B cell (primary cell): ENCODE measurements around the gene DDX39B. TPM values are rescaled to one million over a fixed set of nuclear protein-coding genes. Genes with fewer than 3 reads are reported as not detected.

Experiments
- ATAC-seq: fragments of 200-7000 bp; cut with Tn5 transposase; one replicate; pipeline ENCODE4 v1.10.0; 2021; ENCODE audit warnings: low read depth, mild to moderate bottlenecking, moderate number of reproducible peaks, moderate library complexity
- CTCF ChIA-PET: fragments of 350-600 bp; sonication (Branson Sonifier 250); formaldehyde crosslinking; loops from one replicate; lab custom pipeline; 2021; ENCODE audit warnings: antibody characterized with exemption, inconsistent platforms; lab: Charles Lee
- POLR2A ChIA-PET: fragments of 350-600 bp; sonication (Branson Sonifier 250); formaldehyde crosslinking; loops from one replicate; lab custom pipeline; 2021; ENCODE audit warnings: antibody characterized with exemption; lab: Charles Lee
- DNase-seq: peaks from one replicate; pipeline ENCODE4 v3.0.0; 2013
- H2AFZ ChIP-seq: 2 replicates; pipeline ENCODE4 v1.6.1; 2012; ENCODE audit warnings: mild to moderate bottlenecking, low read depth, low read length; ENCODE audit not compliant: insufficient read depth, poor library complexity, severe bottlenecking
- H3K27ac ChIP-seq, 2 donors: 1 replicate in 1 of 2; 2 replicates in 1 of 2; pipeline ENCODE4 v1.5.1; 2012 to 2013; ENCODE audit warnings: low read length in 2 of 2, mild to moderate bottlenecking in 2 of 2, moderate library complexity in 1 of 2
- H3K27me3 ChIP-seq, 4 experiments: fragments of 200-600 bp in 1 of 4; sonication (generic) in 1 of 4; replicated peaks in 1 of 4; 1 replicate in 2 of 4; 2 replicates in 2 of 4; pipeline versions ENCODE4 v1.6.1 to v1.7.0; 2013 to 2016; ENCODE audit warnings: low read length in 3 of 4, mild to moderate bottlenecking in 2 of 4, mixed read lengths in 1 of 4, moderate library complexity in 1 of 4; ENCODE audit not compliant: insufficient read depth in 4 of 4, control insufficient read depth in 3 of 4; ENCODE audit errors: control extremely low read depth in 1 of 4
- H3K36me3 ChIP-seq, 2 experiments: replicated peaks in 1 of 2; 1 replicate in 1 of 2; 2 replicates in 1 of 2; pipeline versions ENCODE4 v1.6.1 to v1.7.1; 2013; ENCODE audit warnings: low read length in 1 of 2; ENCODE audit not compliant: insufficient read depth in 2 of 2, control insufficient read depth in 1 of 2; ENCODE audit errors: control extremely low read depth in 1 of 2, extremely low read depth in 1 of 2
- H3K4me1 ChIP-seq, 2 donors: fragments of 200-600 bp in 1 of 2; sonication (generic) in 1 of 2; 1 replicate in 1 of 2; 2 replicates in 1 of 2; pipeline versions ENCODE4 v1.5.1 to v1.6.1; 2013 to 2017; ENCODE audit warnings: low read length in 2 of 2; ENCODE audit not compliant: control insufficient read depth in 2 of 2, insufficient read depth in 2 of 2
- H3K4me2 ChIP-seq: replicated peaks from 2 replicates; pipeline ENCODE3; 2012; ENCODE audit warnings: mild to moderate bottlenecking, low read depth, low read length; ENCODE audit not compliant: poor library complexity, severe bottlenecking
- H3K4me3 ChIP-seq, 5 experiments: fragments of 200-600 bp in 1 of 5; sonication (generic) in 1 of 5; 1 replicate in 3 of 5; 2 replicates in 2 of 5; pipeline versions ENCODE4 v1.5.1 to v1.7.0; 2011 to 2016; ENCODE audit warnings: low read length in 4 of 5, mild to moderate bottlenecking in 4 of 5, low read depth in 2 of 5, control low read depth in 1 of 5, moderate library complexity in 1 of 5; ENCODE audit not compliant: insufficient read depth in 1 of 5; ENCODE audit errors: control extremely low read depth in 1 of 5, extremely low read depth in 1 of 5
- H3K79me2 ChIP-seq: fragments of 200-600 bp; sonication (generic); one replicate; pipeline ENCODE4 v1.6.0; 2016; ENCODE audit warnings: low read length; ENCODE audit not compliant: control insufficient read depth, insufficient read depth
- H3K9ac ChIP-seq: fragments of 200-600 bp; sonication (generic); 2 replicates; pipeline ENCODE4 v1.6.1; 2017; ENCODE audit warnings: mild to moderate bottlenecking, low read length, moderate library complexity
- H3K9me3 ChIP-seq, 3 donors: one replicate each; pipeline versions ENCODE4 v1.6.1 to v1.7.1; 2013; ENCODE audit warnings: low read length in 2 of 3; ENCODE audit not compliant: control insufficient read depth in 2 of 3, insufficient read depth in 1 of 3; ENCODE audit errors: control extremely low read depth in 1 of 3
- H4K20me1 ChIP-seq: 2 replicates; pipeline ENCODE4 v1.6.0; 2012; ENCODE audit warnings: mild to moderate bottlenecking, low read length; ENCODE audit not compliant: insufficient read depth, control insufficient read depth, poor library complexity, severe bottlenecking
- H3K27ac Mint-ChIP-seq: one replicate; pipeline ENCODE4 v1.8.0; 2021; ENCODE audit warnings: mixed read lengths
- H3K27me3 Mint-ChIP-seq: one replicate; pipeline ENCODE4 v1.8.0; 2021; ENCODE audit warnings: mixed read lengths
- H3K4me1 Mint-ChIP-seq: one replicate; pipeline ENCODE4 v1.8.0; 2021; ENCODE audit warnings: mixed read lengths
- H3K4me3 Mint-ChIP-seq: one replicate; pipeline ENCODE4 v1.8.0; 2021; ENCODE audit warnings: mixed read lengths
- H3K9me3 Mint-ChIP-seq: one replicate; pipeline ENCODE4 v1.8.0; 2022; ENCODE audit warnings: mixed read lengths; ENCODE audit not compliant: insufficient read depth
- EZH2 ChIP-seq: IDR thresholded peaks from 2 replicates; pipeline ENCODE4 v1.6.1; 2012; ENCODE audit warnings: borderline replicate concordance, low read depth, mild to moderate bottlenecking, moderate library complexity, low read length; ENCODE audit not compliant: insufficient read depth, poor library complexity, severe bottlenecking
- WGBS: methylation state at CpG from one replicate; pipeline ENCODE4 v1.1.5; 2013; ENCODE audit warnings: missing lambda C conversion rate; ENCODE audit not compliant: insufficient coverage; 5-methylcytosine and 5-hydroxymethylcytosine counted together
- intact Hi-C: fragments of 100-400 bp; cut with micrococcal nuclease; formaldehyde crosslinking; loops from one replicate; pipeline ENCODE4 v1.10.0; 2022
- polyA plus RNA-seq: library from polyadenylated mRNA; depleted of rRNA; stranded (reverse); fragments of >200 nt; gene quantifications from 2 replicates; pipeline ENCODE4 v1.2.3, GENCODE V29; 2012
- total RNA-seq, 2 donors: library from RNA; stranded (reverse); fragments of 120-200 nt in 1 of 2; gene quantifications; 1 replicate in 1 of 2; 2 replicates in 1 of 2; pipeline versions ENCODE4 v1.2.3 to v1.2.4, GENCODE V29; 2013 to 2022
- TF ChIP-seq, protein P1 (sequence below): fragments of 200-600 bp; IDR thresholded peaks from one replicate; pipeline ENCODE4 v1.8.0; 2022; ENCODE audit warnings: antibody characterized with exemption, mild to moderate bottlenecking

Gene DDX39B
- total and polyA plus RNA-seq, 2 donors (not counting 1 experiment from before 2014, with no cell fraction given): 576 to 838 TPM

DNA sequence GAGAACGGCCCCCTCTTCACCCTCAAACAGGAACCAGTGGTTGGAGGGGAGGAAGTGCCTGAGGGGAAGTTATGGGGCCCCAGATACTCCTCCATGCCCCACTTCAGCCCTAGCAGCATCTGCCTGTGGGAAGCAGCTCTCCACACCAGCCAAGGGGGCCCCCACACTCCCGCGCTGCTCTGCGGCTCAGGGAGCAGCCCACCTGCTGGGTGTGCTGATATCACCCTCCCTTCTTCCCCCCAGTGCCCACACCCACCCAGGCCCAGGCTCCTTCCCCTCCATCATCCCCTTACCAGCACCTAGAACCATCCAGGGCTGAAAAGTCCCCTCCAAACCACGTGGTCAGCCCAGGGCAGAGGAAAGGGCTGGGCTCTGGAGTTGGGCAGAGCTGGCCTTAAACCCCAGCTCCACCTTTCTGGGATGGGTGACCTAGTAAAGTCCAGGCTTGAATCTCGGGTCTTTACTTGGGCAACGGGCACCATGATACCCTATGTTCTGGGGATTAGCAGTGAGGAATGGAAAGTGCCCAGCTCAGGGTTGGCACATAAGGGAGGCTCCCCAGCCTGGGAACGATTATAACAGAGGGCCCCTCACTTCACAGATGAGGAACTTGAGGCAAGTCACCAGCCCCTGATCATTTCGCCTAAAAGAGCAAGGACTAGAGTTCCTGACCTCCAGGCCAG is 44.9 kb upstream of the DDX39B start:
- Histone ChIP-seq H3K9ac (peak overlapping the region; percentile 59), H3K79me2 (peaks cover 71% of the 10 kb centered on the region), H3K4me3 (peak overlapping the region; percentile 3 to 86 (median 40)), H3K27ac (peak overlapping the region; percentile 87 to 95), H3K27me3 (no peaks in the 10 kb centered on the region), H2AFZ (peak overlapping the region; percentile 14), H3K36me3 (peaks cover 0 to 2% of the 10 kb centered on the region in 2 experiments), H3K4me2 (peak overlapping the region; percentile 72), H3K4me1 (peaks cover 85 to 91% of the 10 kb centered on the region in 2 donors), H4K20me1 (peaks cover under 1% of the 10 kb centered on the region), H3K9me3 (no peaks in the 10 kb centered on the region)
- CTCF ChIA-PET: interaction anchor here (1.3 to 35.3 kb wide), 4 partner anchors 5 to 45 kb away, joined by 3 to 2241 read pairs (median 1108); partner anchors contain the start of genes ATP6V1G2, DDX39B, LST1 and LTA
- Mint-ChIP-seq H3K4me3 (peak overlapping the region; percentile 82), H3K4me1 (peaks cover 86% of the 10 kb centered on the region), H3K27me3 (no peaks in the 10 kb centered on the region), H3K9me3 (no peaks in the 10 kb centered on the region), H3K27ac (peak overlapping the region; percentile 97)
- POLR2A ChIA-PET: interaction anchor here (0.5 to 42.6 kb wide), 6 partner anchors 2 to 201 kb away, joined by 3 to 1450 read pairs (median 5); partner anchors contain the start of genes ATP6V1G2, DDX39B, GPANK1 and LST1
- DNase-seq (peak; percentile 81), ATAC-seq (peak; percentile 55)
- TF ChIP-seq, protein P1, sequence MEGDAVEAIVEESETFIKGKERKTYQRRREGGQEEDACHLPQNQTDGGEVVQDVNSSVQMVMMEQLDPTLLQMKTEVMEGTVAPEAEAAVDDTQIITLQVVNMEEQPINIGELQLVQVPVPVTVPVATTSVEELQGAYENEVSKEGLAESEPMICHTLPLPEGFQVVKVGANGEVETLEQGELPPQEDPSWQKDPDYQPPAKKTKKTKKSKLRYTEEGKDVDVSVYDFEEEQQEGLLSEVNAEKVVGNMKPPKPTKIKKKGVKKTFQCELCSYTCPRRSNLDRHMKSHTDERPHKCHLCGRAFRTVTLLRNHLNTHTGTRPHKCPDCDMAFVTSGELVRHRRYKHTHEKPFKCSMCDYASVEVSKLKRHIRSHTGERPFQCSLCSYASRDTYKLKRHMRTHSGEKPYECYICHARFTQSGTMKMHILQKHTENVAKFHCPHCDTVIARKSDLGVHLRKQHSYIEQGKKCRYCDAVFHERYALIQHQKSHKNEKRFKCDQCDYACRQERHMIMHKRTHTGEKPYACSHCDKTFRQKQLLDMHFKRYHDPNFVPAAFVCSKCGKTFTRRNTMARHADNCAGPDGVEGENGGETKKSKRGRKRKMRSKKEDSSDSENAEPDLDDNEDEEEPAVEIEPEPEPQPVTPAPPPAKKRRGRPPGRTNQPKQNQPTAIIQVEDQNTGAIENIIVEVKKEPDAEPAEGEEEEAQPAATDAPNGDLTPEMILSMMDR: no peak
- TF ChIP-seq EZH2: no peak
- intact Hi-C loops: no loop called here
- 5% methylated on average over 7 of the region's 9 CpGs for WGBS

DNA sequence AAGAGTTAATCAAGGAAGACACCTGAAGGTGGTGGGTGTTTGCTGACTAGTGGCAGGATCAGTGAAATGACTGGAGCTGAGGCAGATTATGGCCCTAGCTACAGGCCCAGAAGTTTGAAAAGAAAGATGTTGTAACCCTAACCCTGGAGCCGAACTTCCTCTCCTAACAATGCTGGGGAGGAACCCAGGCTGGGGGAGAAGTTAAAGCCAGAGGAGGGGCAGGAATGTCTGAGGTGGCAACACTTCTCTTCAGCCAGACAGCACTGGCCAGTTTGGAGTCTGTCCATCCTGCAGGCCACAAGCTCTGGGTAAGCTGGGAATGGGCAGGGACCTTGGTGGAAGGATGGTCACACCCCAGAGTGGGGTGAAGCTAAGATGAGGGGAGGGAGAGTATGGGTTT is 44.2 kb upstream of the DDX39B start, which contains the start of gene LST1:
LST1 (plus strand) TSS at position 270 of the 400 bp plus-strand sequence. CDS start 1,023 bp downstream, outside the sequence.
- DNase-seq: peak; percentile 42
- Histone ChIP-seq H3K9ac (peak within 1 kb of the TSS; percentile 59), H4K20me1 (peaks cover 8% of the 10 kb centered on the region), H3K4me2 (peak within 1 kb of the TSS; percentile 72), H3K27ac (peak within 1 kb of the TSS; percentile 87 to 95), H3K4me1 (peaks cover 78 to 84% of the 10 kb centered on the region in 2 donors), H3K4me3 (peak within 1 kb of the TSS; percentile 3 to 86 (median 40)), H2AFZ (peak within 1 kb of the TSS; percentile 14), H3K79me2 (peaks cover 71% of the 10 kb centered on the region), H3K36me3 (peaks cover 0 to 9% of the 10 kb centered on the region in 2 experiments), H3K9me3 (no peaks in the 10 kb centered on the region), H3K27me3 (no peaks in the 10 kb centered on the region)
- H3K9me3 Mint-ChIP-seq: no peaks in the 10 kb centered on the region
- TF ChIP-seq EZH2: no peak
- TF ChIP-seq, protein P1: no peak
- ChIA-PET CTCF (interaction anchor here (1.3 to 35.3 kb wide), 4 partner anchors 4 to 44 kb away, joined by 3 to 2241 read pairs (median 1108); partner anchors contain the start of genes ATP6V1G2, DDX39B, LST1 and LTA), POLR2A (interaction anchor here (0.6 to 42.6 kb wide), 4 partner anchors 1 to 1038 kb away, joined by 3 to 1450 read pairs (median 728); partner anchors contain the start of genes ATP6V1G2, LST1, LTA and LTB)
- H3K4me3 Mint-ChIP-seq: peak within 1 kb of the TSS; percentile 82
- H3K27me3 Mint-ChIP-seq: no peaks in the 10 kb centered on the region
- intact Hi-C loops: no loop called here
- peak within 1 kb of the TSS; percentile 97 for H3K27ac Mint-ChIP-seq
- no CpG with 5 or more reads among the region's 1 CpG for WGBS
- no peak for ATAC-seq
- peaks cover 81% of the 10 kb centered on the region for H3K4me1 Mint-ChIP-seq
